ENCODE results near the gene TPM2.
A peak's percentile ranks its signal among the peaks of the same experiment; 100 is the strongest.

TPM2 gene

DNA sequence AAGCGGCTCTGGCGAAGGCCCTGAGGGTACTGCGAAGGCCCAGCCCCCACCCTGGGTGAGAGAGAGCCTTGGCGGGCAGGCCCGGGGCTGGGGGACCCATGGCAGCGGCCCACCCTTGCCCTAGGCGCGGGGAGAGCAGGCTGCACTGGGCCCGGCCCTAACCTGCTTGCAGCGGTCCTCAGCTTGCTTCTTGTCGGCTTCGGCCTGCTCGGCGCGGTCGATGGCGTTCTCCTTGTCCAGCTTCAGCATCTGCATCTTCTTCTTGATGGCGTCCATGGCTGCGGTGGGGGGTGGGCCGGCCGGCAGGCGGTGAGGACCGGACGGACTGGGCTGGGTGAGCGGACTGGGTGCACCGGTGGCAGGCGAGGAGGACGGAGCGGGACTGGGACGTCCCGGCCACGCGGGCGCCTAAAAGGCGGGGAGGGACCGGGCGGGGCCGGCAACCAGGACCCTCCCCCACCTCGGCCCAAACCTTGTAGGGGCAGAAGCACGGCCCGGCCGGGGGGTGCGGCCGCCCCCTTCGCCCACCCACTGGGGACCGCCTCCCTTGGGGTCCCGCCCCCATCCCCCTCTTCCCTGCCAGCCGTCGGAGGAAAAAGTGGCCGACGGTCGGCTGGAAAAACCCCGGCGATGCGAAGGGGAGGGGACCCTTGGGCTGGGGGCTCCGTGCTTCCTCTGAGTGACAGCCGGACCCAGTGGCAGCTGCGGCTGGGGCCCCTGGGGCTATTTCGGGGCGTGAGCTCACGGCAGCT, at the start of gene TPM2:
Gene TPM2, minus strand, starts transcription at position 384 of the 752 bp plus-strand sequence. Its CDS starts 108 bp downstream, at position 276.
- no peaks in the 10 kb centered on the region for H3K9me3 ChIP-seq (ENCODE audit: control insufficient read depth, low read length)
- peak within 1 kb of the TSS; percentile 80 for H3K9ac ChIP-seq
- no peaks in the 10 kb centered on the region for H3K27me3 ChIP-seq (ENCODE audit: control insufficient read depth, insufficient read depth, low read length)
- no peaks in the 10 kb centered on the region for H3K36me3 ChIP-seq (ENCODE audit: control insufficient read depth, insufficient read depth, low read length)
- TF ChIP-seq, protein P1, sequence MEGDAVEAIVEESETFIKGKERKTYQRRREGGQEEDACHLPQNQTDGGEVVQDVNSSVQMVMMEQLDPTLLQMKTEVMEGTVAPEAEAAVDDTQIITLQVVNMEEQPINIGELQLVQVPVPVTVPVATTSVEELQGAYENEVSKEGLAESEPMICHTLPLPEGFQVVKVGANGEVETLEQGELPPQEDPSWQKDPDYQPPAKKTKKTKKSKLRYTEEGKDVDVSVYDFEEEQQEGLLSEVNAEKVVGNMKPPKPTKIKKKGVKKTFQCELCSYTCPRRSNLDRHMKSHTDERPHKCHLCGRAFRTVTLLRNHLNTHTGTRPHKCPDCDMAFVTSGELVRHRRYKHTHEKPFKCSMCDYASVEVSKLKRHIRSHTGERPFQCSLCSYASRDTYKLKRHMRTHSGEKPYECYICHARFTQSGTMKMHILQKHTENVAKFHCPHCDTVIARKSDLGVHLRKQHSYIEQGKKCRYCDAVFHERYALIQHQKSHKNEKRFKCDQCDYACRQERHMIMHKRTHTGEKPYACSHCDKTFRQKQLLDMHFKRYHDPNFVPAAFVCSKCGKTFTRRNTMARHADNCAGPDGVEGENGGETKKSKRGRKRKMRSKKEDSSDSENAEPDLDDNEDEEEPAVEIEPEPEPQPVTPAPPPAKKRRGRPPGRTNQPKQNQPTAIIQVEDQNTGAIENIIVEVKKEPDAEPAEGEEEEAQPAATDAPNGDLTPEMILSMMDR (IDR thresholded peaks at IDR 0.05), result no peak
- peak within 1 kb of the TSS; percentile 99 for H3K4me2 ChIP-seq (ENCODE audit: low read length)
- H3K4me1 ChIP-seq, result peaks cover 8% of the 10 kb centered on the region
- peak within 1 kb of the TSS; percentile 69 for H3K27ac ChIP-seq
- peak within 1 kb of the TSS; percentile 78 for H3K4me3 ChIP-seq (ENCODE audit: low read depth, low read length)
- no peaks in the 10 kb centered on the region for H3K79me2 ChIP-seq
- H2AFZ ChIP-seq, result peak within 1 kb of the TSS; percentile 94

DNA sequence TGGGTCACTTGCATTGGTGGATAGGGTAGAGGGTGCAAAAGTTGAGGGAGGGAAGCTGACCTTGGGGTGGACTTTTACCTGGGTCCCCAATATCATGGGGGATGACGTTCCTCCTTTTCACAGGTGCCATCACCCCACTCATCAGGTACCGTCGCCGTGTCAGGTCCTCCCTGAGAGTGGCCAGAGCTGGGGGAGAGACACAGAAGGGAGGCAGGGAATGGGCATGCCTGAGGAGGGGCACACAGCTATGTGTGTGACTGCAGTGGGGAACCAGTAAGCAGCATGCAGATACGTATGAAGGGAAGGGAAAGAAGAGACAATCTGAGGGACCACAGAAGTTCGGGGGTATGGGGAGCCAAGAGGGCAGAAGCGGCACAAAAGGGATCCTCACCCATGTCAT, 49.2 kb upstream of the TPM2 start:
- Histone ChIP-seq H3K9me3 (ENCODE audit: control insufficient read depth, low read length) (no peaks in the 10 kb centered on the region), H3K4me2 (ENCODE audit: low read length) (no peak overlapping the region), H2AFZ (no peak overlapping the region), H3K9ac (no peak overlapping the region), H3K36me3 (ENCODE audit: control insufficient read depth, insufficient read depth, low read length) (no peaks in the 10 kb centered on the region), H3K4me3 (ENCODE audit: low read depth, low read length) (no peak overlapping the region), H3K79me2 (no peaks in the 10 kb centered on the region), H3K4me1 (no peaks in the 10 kb centered on the region), H3K27me3 (ENCODE audit: control insufficient read depth, insufficient read depth, low read length) (no peaks in the 10 kb centered on the region), H3K27ac (no peak overlapping the region)
- TF ChIP-seq, protein P1 (IDR thresholded peaks at IDR 0.05), result no peak

DNA sequence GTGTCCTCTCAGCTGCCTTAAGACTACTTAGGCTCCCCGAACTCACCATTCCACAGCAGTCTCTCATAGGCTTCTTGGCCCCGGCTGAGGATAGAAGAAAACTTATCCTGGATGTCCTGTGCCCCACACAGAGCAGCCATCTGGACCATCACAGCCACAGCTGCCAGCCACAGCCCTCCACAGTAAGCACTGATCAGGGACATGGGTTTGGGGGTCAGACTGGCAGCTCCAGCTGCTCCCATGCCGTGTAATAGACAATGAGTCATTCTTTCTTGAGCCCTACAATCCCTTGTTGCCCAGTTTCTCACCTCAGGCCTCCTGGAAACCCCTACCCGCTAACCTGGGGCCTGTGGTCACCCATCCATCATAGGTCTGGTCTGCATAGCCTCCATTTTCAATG, 48.5 kb upstream of the TPM2 start:
- Histone ChIP-seq H3K36me3 (ENCODE audit: control insufficient read depth, insufficient read depth, low read length) (no peaks in the 10 kb centered on the region), H3K79me2 (no peaks in the 10 kb centered on the region), H3K4me1 (peaks cover 4% of the 10 kb centered on the region), H3K27me3 (ENCODE audit: control insufficient read depth, insufficient read depth, low read length) (no peaks in the 10 kb centered on the region), H3K4me2 (ENCODE audit: low read length) (no peak overlapping the region), H3K4me3 (ENCODE audit: low read depth, low read length) (no peak overlapping the region), H2AFZ (no peak overlapping the region), H3K27ac (no peak overlapping the region), H3K9me3 (ENCODE audit: control insufficient read depth, low read length) (no peaks in the 10 kb centered on the region), H3K9ac (no peak overlapping the region)
- TF ChIP-seq, protein P1 (IDR thresholded peaks at IDR 0.05), result no peak

DNA sequence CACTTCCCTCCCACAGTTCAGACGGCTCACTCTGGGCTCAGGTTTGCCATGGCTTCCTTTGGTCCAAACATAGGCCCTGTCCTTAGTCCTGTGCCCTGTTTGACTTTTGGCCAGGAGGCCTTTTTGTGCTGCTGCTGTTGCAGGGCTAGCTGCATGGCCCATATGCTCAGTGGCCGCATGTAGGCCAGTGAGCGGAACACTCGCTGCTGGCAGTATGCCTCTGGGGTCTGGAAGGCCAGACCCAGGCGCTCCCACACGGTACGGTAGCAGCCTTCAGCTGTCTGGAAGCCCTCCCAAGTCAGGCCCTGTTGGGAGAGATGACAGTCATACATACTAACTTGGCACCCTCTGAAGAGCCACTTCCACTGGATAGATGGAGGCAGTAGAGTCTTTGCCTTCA, 47.4 kb upstream of the TPM2 start:
- no peaks in the 10 kb centered on the region for H3K36me3 ChIP-seq (ENCODE audit: control insufficient read depth, insufficient read depth, low read length)

More for the DNA sequence above, 47.4 kb upstream of the TPM2 start:
- Histone ChIP-seq H2AFZ (no peak overlapping the region), H3K4me2 (ENCODE audit: low read length) (no peak overlapping the region), H3K9me3 (ENCODE audit: control insufficient read depth, low read length) (no peaks in the 10 kb centered on the region), H3K4me1 (peaks cover 7% of the 10 kb centered on the region), H3K4me3 (ENCODE audit: low read depth, low read length) (no peak overlapping the region), H3K27me3 (ENCODE audit: control insufficient read depth, insufficient read depth, low read length) (no peaks in the 10 kb centered on the region), H3K9ac (no peak overlapping the region), H3K79me2 (no peaks in the 10 kb centered on the region), H3K27ac (no peak overlapping the region)
- TF ChIP-seq, protein P1 (IDR thresholded peaks at IDR 0.05), result no peak
